ENCODE data around the gene PRH2. TPM values are rescaled to one million over a fixed set of nuclear protein-coding genes. Genes with fewer than 3 reads are reported as not detected.

PRH2 gene
- total and polyA plus RNA-seq, 2 of the 4 experiments (the other 2 are of a cell fraction) = 0.34 TPM; not detected in 1

GRCh38 chr12:10959804-10960203 lies 30.8 kb downstream of the PRH2 start:
- intact Hi-C loops (cut with micrococcal nuclease) = no loop called here
- Histone ChIP-seq H2BK5ac (ENCODE audit: low read depth, low read length, poor library complexity, severe bottlenecking) (no peak overlapping the region), H3K23ac (ENCODE audit: low read depth, low read length) (no peak overlapping the region), H3K14ac (replicated peaks; ENCODE audit: low read depth, low read length) (no peak overlapping the region), H2AK5ac (ENCODE audit: low read depth, low read length) (no peak overlapping the region), H2BK15ac (ENCODE audit: low read depth, low read length) (no peak overlapping the region), H3K27ac (ENCODE audit: insufficient read depth, low read length) (no peak overlapping the region), H4K91ac (ENCODE audit: insufficient read depth, low read depth, low read length) (no peak overlapping the region), H3K56ac (ENCODE audit: extremely low read depth, insufficient read depth, low read length) (no peak overlapping the region), H3K4me2 (ENCODE audit: low read depth, low read length) (no peak overlapping the region), H3K36me3 (ENCODE audit: control insufficient read depth, insufficient read depth, low read length) (no peaks in the 10 kb centered on the region), H2BK20ac (ENCODE audit: low read depth, low read length) (no peak overlapping the region), H4K5ac (ENCODE audit: low read depth, low read length) (no peak overlapping the region), H3K79me1 (ENCODE audit: low read depth in 1 of 2, low read length in 2 of 2) (peaks cover 4 to 6% of the 10 kb centered on the region in 2 experiments; a peak in 1 of 4 replicates), H3K4me3 (ENCODE audit: insufficient read depth, low read depth, low read length) (no peak overlapping the region), H3K9me3 (ENCODE audit: control insufficient read depth, insufficient read depth, low read length) (no peaks in the 10 kb centered on the region), H3K27me3 (ENCODE audit: control insufficient read depth, insufficient read depth, low read length) (no peaks in the 10 kb centered on the region), H3K9ac (ENCODE audit: low read depth, low read length) (no peak overlapping the region), H3K9me1 (ENCODE audit: insufficient read depth, low read length) (no peaks in the 10 kb centered on the region), H4K8ac (ENCODE audit: low read depth in 2 of 2, low read length in 2 of 2) (no peak overlapping the region), H2AFZ (replicated peaks; ENCODE audit: low read length, poor library complexity) (no peak overlapping the region), H2BK120ac (ENCODE audit: low read depth, low read length) (no peak overlapping the region), H3K4me1 (ENCODE audit: control insufficient read depth, insufficient read depth, low read length) (no peaks in the 10 kb centered on the region), H3K4ac (ENCODE audit: low read depth, low read length) (no peak overlapping the region), H3K18ac (ENCODE audit: low read depth, low read length) (no peak overlapping the region), H4K20me1 (ENCODE audit: insufficient read depth, low read length) (no peaks in the 10 kb centered on the region), H2AK9ac (replicated peaks; ENCODE audit: low read depth, low read length, poor library complexity) (no peak overlapping the region)
- ATAC-seq (ENCODE audit: low read depth) (no peak), DNase-seq (no peak)
- POLR2A ChIA-PET (ENCODE audit: unreplicated experiment) = no interaction called here
- WGBS, 2 experiments (ENCODE audit: extremely low coverage in 2 of 2, insufficient read length in 1 of 2) = no CpG with 5 or more reads among the region's 2 CpGs
- dilution Hi-C loops (cut with HindIII; ENCODE audit: low sequenced_read_pairs, unreplicated experiment) = no loop called here
- BruUV-seq (replicated peaks) = no TSS peak
- TF ChIP-seq POLR2A (IDR thresholded peaks at IDR 0.05; ENCODE audit: low read depth, low read length) (no peak), FOS (IDR thresholded peaks at IDR 0.05; ENCODE audit: low read depth, low read length) (no peak), CEBPB (IDR thresholded peaks at IDR 0.05; ENCODE audit: low read depth, low read length) (no peak), MAFK (IDR thresholded peaks at IDR 0.05; ENCODE audit: low read depth, low read length) (no peak), BHLHE40 (IDR thresholded peaks at IDR 0.05; ENCODE audit: low read depth, low read length) (no peak), SMC3 (IDR thresholded peaks at IDR 0.05; ENCODE audit: low read depth, low read length) (no peak), CTCF (conservative IDR thresholded peaks at IDR 0.05; ENCODE audit: low read depth, low read length) (no peak), MXI1 (IDR thresholded peaks at IDR 0.05; ENCODE audit: borderline replicate concordance, low read depth, low read length) (no peak), CHD1 (IDR thresholded peaks at IDR 0.05; ENCODE audit: low read depth, low read length) (no peak), ELK1 (IDR thresholded peaks at IDR 0.05; ENCODE audit: borderline replicate concordance, low read depth, low read length) (no peak), RFX5 (IDR thresholded peaks at IDR 0.05; ENCODE audit: low read depth, low read length) (no peak), USF2 (IDR thresholded peaks at IDR 0.05; ENCODE audit: low read depth, low read length) (no peak), RCOR1 (IDR thresholded peaks at IDR 0.05; ENCODE audit: insufficient replicate concordance, low read length) (no peak), MAZ (IDR thresholded peaks at IDR 0.05; ENCODE audit: borderline replicate concordance, low read depth, low read length) (no peak), RAD21 (IDR thresholded peaks at IDR 0.05; ENCODE audit: low read length) (no peak), NFE2L2 (IDR thresholded peaks at IDR 0.05; ENCODE audit: low read depth, low read length) (no peak)
- in situ Hi-C loops (cut with MboI; ENCODE audit: low sequenced_read_pairs) = no loop called here
- CTCF ChIA-PET = no interaction called here
